ENCODE measurements around the gene RDH14. TPM values are rescaled to one million over a fixed set of nuclear protein-coding genes. Genes with fewer than 3 reads are reported as not detected.

Gene RDH14
- total and polyA plus RNA-seq, 3 donors from 2014 or later = 30.7 to 40.1 (median 37.2) TPM

DNA sequence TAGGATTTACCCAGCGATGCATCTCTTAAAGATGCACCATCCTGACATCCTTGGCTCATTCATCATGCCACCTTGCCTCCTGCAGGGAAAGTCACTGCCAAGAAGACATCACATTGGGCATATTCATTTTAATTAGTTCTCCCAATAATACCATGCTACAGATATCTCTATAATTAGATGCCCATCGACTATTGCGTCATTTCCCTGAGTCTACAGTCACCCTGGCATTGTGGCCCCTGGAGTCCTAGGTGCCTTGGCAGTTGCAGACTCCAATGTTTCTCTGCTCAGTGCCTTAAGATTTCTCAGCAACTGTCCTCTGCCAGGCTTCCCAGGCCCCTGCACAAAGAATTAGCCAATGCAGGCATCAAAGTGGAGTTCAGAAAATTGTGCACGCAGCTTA is 32.6 kb downstream of the RDH14 start:
- 81 to 90% methylated on average over 4 of the region's 4 CpGs for WGBS, 2 donors
- intact Hi-C loops (cut with DNase I; ENCODE audit: low total_unique reads) = loop anchor here (5.0 to 10.0 kb wide), 2 partner anchors 219 to 837 kb away; no protein-coding TSS in a partner anchor
- Histone ChIP-seq H3K4me1 (no peaks in the 10 kb centered on the region), H3K27me3 (no peaks in the 10 kb centered on the region), H3K4me3 (no peak overlapping the region), H3K27ac (no peak overlapping the region), H3K9me3 (no peaks in the 10 kb centered on the region), H3K36me3 (ENCODE audit: low read depth, missing control alignments) (no peaks in the 10 kb centered on the region)
- TF ChIP-seq, protein P1, sequence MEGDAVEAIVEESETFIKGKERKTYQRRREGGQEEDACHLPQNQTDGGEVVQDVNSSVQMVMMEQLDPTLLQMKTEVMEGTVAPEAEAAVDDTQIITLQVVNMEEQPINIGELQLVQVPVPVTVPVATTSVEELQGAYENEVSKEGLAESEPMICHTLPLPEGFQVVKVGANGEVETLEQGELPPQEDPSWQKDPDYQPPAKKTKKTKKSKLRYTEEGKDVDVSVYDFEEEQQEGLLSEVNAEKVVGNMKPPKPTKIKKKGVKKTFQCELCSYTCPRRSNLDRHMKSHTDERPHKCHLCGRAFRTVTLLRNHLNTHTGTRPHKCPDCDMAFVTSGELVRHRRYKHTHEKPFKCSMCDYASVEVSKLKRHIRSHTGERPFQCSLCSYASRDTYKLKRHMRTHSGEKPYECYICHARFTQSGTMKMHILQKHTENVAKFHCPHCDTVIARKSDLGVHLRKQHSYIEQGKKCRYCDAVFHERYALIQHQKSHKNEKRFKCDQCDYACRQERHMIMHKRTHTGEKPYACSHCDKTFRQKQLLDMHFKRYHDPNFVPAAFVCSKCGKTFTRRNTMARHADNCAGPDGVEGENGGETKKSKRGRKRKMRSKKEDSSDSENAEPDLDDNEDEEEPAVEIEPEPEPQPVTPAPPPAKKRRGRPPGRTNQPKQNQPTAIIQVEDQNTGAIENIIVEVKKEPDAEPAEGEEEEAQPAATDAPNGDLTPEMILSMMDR (IDR thresholded peaks at IDR 0.05) = no peak
- TF ChIP-seq POLR2A (IDR thresholded peaks at IDR 0.05) = no peak
- DNase-seq = no peak

- Histone ChIP-seq H3K36me3 (ENCODE audit: low read depth, missing control alignments) (no peaks in the 10 kb centered on the region), H3K4me3 (no peak overlapping the region), H3K4me1 (no peaks in the 10 kb centered on the region), H3K9me3 (no peaks in the 10 kb centered on the region), H3K27me3 (no peaks in the 10 kb centered on the region), H3K27ac (no peak overlapping the region)
- no peak for DNase-seq
- TF ChIP-seq POLR2A (IDR thresholded peaks at IDR 0.05) = no peak
- TF ChIP-seq, protein P1 (IDR thresholded peaks at IDR 0.05) = no peak
- intact Hi-C loops (cut with DNase I; ENCODE audit: low total_unique reads) = loop anchor here (5.0 to 10.0 kb wide), 2 partner anchors 220 to 837 kb away; no protein-coding TSS in a partner anchor
- 94 to 95% methylated on average over 2 of the region's 2 CpGs for WGBS, 2 donors
Measured at GRCh38 chr2:18527326-18527725, 33.1 kb downstream of the RDH14 start.

DNA sequence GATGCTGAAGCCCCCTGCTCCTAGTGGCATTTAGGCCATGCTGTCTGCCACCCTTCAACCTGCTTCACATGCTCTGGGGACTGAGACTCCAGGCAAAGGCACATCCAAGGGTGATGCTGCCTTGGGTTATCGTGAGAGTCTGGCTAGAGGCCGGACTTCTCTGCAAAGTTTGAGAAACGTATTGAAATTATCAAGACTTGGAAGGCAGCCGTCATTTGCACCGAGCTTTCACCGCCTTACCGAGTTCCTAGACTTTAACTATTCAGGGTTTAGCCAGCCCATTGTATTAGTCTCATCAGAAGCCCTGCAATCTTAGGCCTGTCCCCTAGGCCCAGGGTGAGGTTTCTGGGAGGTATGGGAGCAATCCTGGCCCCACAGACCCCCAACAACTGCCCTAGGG is 34.0 kb downstream of the RDH14 start:
- TF ChIP-seq, protein P1 (IDR thresholded peaks at IDR 0.05) = no peak
- no peak for TF ChIP-seq POLR2A (IDR thresholded peaks at IDR 0.05)
- no peak overlapping the region for H3K27ac ChIP-seq
- DNase-seq = no peak
- no peak overlapping the region for H3K4me3 ChIP-seq
- 85 to 93% methylated on average over 7 of the region's 7 CpGs for WGBS, 2 donors
- H3K9me3 ChIP-seq = no peaks in the 10 kb centered on the region
- no peaks in the 10 kb centered on the region for H3K36me3 ChIP-seq (ENCODE audit: low read depth, missing control alignments)
- H3K4me1 ChIP-seq = no peaks in the 10 kb centered on the region
- H3K27me3 ChIP-seq = no peaks in the 10 kb centered on the region
- intact Hi-C loops (cut with DNase I; ENCODE audit: low total_unique reads) = loop anchor here (5.0 to 10.0 kb wide), 2 partner anchors 221 to 838 kb away; no protein-coding TSS in a partner anchor

GRCh38 chr2:18525852-18526251 is 34.6 kb downstream of the RDH14 start:
- DNase-seq = no peak
- TF ChIP-seq POLR2A (IDR thresholded peaks at IDR 0.05) = no peak
- TF ChIP-seq, protein P1 (IDR thresholded peaks at IDR 0.05) = no peak
- H3K36me3 ChIP-seq (ENCODE audit: low read depth, missing control alignments) = no peaks in the 10 kb centered on the region
- H3K9me3 ChIP-seq = no peaks in the 10 kb centered on the region
- H3K4me3 ChIP-seq = no peak overlapping the region
- no peak overlapping the region for H3K27ac ChIP-seq
- 93 to 94% methylated on average over 3 of the region's 3 CpGs for WGBS, 2 donors
- intact Hi-C loops (cut with DNase I; ENCODE audit: low total_unique reads) = loop anchor here (5.0 to 10.0 kb wide), 2 partner anchors 221 to 839 kb away; no protein-coding TSS in a partner anchor
- H3K27me3 ChIP-seq = no peaks in the 10 kb centered on the region
- H3K4me1 ChIP-seq = no peaks in the 10 kb centered on the region

DNA sequence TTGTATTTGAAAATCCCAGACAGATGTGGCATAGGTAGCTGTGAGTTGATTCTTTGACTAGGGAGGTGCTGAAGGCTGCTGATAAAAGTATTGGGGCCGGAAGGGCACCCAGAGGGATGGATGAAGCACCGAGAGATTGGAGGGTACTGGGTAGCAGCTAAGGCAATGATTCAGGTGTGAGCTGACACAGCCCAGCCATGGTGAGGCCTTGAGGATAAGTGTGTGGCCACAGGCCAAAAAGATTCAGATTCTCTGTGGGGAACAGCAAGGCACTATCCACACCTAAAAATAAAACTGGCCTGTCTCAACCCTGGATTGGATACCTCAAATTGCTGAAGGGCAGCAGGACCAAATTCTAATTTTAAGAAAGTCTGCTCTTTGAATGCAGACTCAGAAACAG is 35.2 kb downstream of the RDH14 start:
- TF ChIP-seq, protein P1 (IDR thresholded peaks at IDR 0.05) = no peak
- no peak for TF ChIP-seq POLR2A (IDR thresholded peaks at IDR 0.05)
- H3K9me3 ChIP-seq = no peaks in the 10 kb centered on the region
- no peak for DNase-seq
- H3K27ac ChIP-seq = no peak overlapping the region
- no peak overlapping the region for H3K4me3 ChIP-seq
- peaks cover 5% of the 10 kb centered on the region for H3K4me1 ChIP-seq
- 85 to 88% methylated on average over 2 of the region's 2 CpGs for WGBS, 2 donors
- intact Hi-C loops (cut with DNase I; ENCODE audit: low total_unique reads) = loop anchor here (5.0 to 10.0 kb wide), 2 partner anchors 222 to 840 kb away; no protein-coding TSS in a partner anchor
- H3K36me3 ChIP-seq (ENCODE audit: low read depth, missing control alignments) = no peaks in the 10 kb centered on the region
- no peaks in the 10 kb centered on the region for H3K27me3 ChIP-seq

All from testis (tissue), 3 donors.